Common myeloid progenitor, CD34-positive (primary cell): ENCODE results near the gene OLFM3.

Source experiments
- CTCF ChIA-PET: fragments of 350-600 bp; sonication (Branson Sonifier 250); formaldehyde crosslinking; loops from one replicate; lab custom pipeline; 2021; ENCODE audit warnings: antibody characterized with exemption; lab: Charles Lee
- POLR2A ChIA-PET: fragments of 350-600 bp; sonication (Branson Sonifier 250); formaldehyde crosslinking; loops from one replicate; lab custom pipeline; 2021; ENCODE audit warnings: antibody characterized with exemption; lab: Charles Lee
- DNase-seq, 3 donors: peaks; one replicate each; pipeline versions ENCODE4 v3.0.0 to v3.0.0-alpha.2; 2013
- H3K27ac ChIP-seq, 2 experiments: 1 replicate in 1 of 2; 2 replicates in 1 of 2; pipeline ENCODE4 v1.7.0; 2013; ENCODE audit warnings: inconsistent platforms in 2 of 2, low read length in 2 of 2, mild to moderate bottlenecking in 2 of 2, low read depth in 1 of 2, moderate library complexity in 1 of 2; ENCODE audit not compliant: severe bottlenecking in 2 of 2, insufficient read depth in 1 of 2, poor library complexity in 1 of 2
- H3K27me3 ChIP-seq, 5 experiments: replicated peaks in 2 of 5; 1 replicate in 3 of 5; 2 replicates in 2 of 5; pipeline versions ENCODE4 v1.6.1 to v1.7.0; 2013; ENCODE audit warnings: low read length in 4 of 5, mild to moderate bottlenecking in 2 of 5, moderate library complexity in 2 of 5, inconsistent platforms in 1 of 5; ENCODE audit not compliant: insufficient read depth in 5 of 5, control insufficient read depth in 4 of 5
- H3K36me3 ChIP-seq, 4 experiments: 1 replicate in 2 of 4; 2 replicates in 2 of 4; pipeline versions ENCODE4 v1.6.1 to v1.7.0; 2013; ENCODE audit warnings: low read length in 3 of 4, control low read depth in 1 of 4, mild to moderate bottlenecking in 1 of 4; ENCODE audit not compliant: control insufficient read depth in 4 of 4, insufficient read depth in 4 of 4
- H3K4me1 ChIP-seq, 4 experiments: 1 replicate in 3 of 4; 2 replicates in 1 of 4; pipeline versions ENCODE4 v1.6.1 to v1.7.1; 2013; ENCODE audit warnings: low read length in 3 of 4, mild to moderate bottlenecking in 3 of 4, control low read depth in 1 of 4, inconsistent platforms in 1 of 4, moderate library complexity in 1 of 4; ENCODE audit not compliant: control insufficient read depth in 4 of 4, insufficient read depth in 4 of 4; ENCODE audit errors: control extremely low read depth in 1 of 4
- H3K4me3 ChIP-seq, 7 experiments: 1 replicate in 4 of 7; 2 replicates in 3 of 7; pipeline versions ENCODE4 v1.5.1 to v1.7.0; 2013; ENCODE audit warnings: mild to moderate bottlenecking in 7 of 7, low read length in 6 of 7, moderate library complexity in 6 of 7, inconsistent platforms in 2 of 7, low read depth in 2 of 7, control low read depth in 1 of 7; ENCODE audit not compliant: insufficient read depth in 4 of 7, control insufficient read depth in 1 of 7; ENCODE audit errors: extremely low read depth in 1 of 7
- H3K9me3 ChIP-seq, 5 experiments: 1 replicate in 4 of 5; 2 replicates in 1 of 5; pipeline versions ENCODE4 v1.6.1 to v1.7.1; 2013; ENCODE audit warnings: low read length in 4 of 5, mild to moderate bottlenecking in 2 of 5, inconsistent platforms in 1 of 5, low read depth in 1 of 5, moderate library complexity in 1 of 5; ENCODE audit not compliant: control insufficient read depth in 4 of 5, insufficient read depth in 2 of 5; ENCODE audit errors: control extremely low read depth in 1 of 5
- WGBS: methylation state at CpG from one replicate; pipeline ENCODE4 v1.1.5; 2013; ENCODE audit not compliant: insufficient coverage; 5-methylcytosine and 5-hydroxymethylcytosine counted together

The OLFM3 gene

GRCh38 chr1:101907264-101907663 is 89.5 kb downstream of the OLFM3 start:
- Histone ChIP-seq H3K27ac (no peak overlapping the region), H3K27me3 (no peaks in the 10 kb centered on the region), H3K9me3 (no peaks in the 10 kb centered on the region), H3K4me3 (no peak overlapping the region), H3K4me1 (no peaks in the 10 kb centered on the region), H3K36me3 (no peaks in the 10 kb centered on the region)
- WGBS = no CpG with 5 or more reads among the region's 2 CpGs
- ChIA-PET POLR2A (no interaction called here), CTCF (no interaction called here)
- DNase-seq = no peak

GRCh38 chr1:101905283-101905835 is 91.4 kb downstream of the OLFM3 start:
- ChIA-PET POLR2A (no interaction called here), CTCF (no interaction called here)
- H3K27me3 ChIP-seq = no peaks in the 10 kb centered on the region
- no peak overlapping the region for H3K27ac ChIP-seq
- H3K4me3 ChIP-seq = no peak overlapping the region
- H3K36me3 ChIP-seq = no peaks in the 10 kb centered on the region
- no peaks in the 10 kb centered on the region for H3K4me1 ChIP-seq
- DNase-seq = no peak
- no peaks in the 10 kb centered on the region for H3K9me3 ChIP-seq
- WGBS = 95% methylated on average over 2 of the region's 2 CpGs

GRCh38 chr1:101902199-101902598 is 94.5 kb downstream of the OLFM3 start:
- Histone ChIP-seq H3K4me1 (no peaks in the 10 kb centered on the region), H3K9me3 (no peaks in the 10 kb centered on the region), H3K36me3 (no peaks in the 10 kb centered on the region), H3K27ac (no peak overlapping the region), H3K4me3 (no peak overlapping the region), H3K27me3 (no peaks in the 10 kb centered on the region)
- CTCF ChIA-PET = no interaction called here
- no CpG with 5 or more reads among the region's 1 CpG for WGBS
- DNase-seq = no peak
- POLR2A ChIA-PET = no interaction called here

GRCh38 chr1:101898137-101898536 is 98.6 kb downstream of the OLFM3 start:
- Histone ChIP-seq H3K27ac (no peak overlapping the region), H3K36me3 (no peaks in the 10 kb centered on the region), H3K27me3 (no peaks in the 10 kb centered on the region), H3K4me1 (no peaks in the 10 kb centered on the region), H3K9me3 (no peaks in the 10 kb centered on the region), H3K4me3 (no peak overlapping the region)
- no peak for DNase-seq
- POLR2A ChIA-PET = no interaction called here
- WGBS = 69% methylated on average over 2 of the region's 2 CpGs
- CTCF ChIA-PET = no interaction called here

- ChIA-PET POLR2A (no interaction called here), CTCF (no interaction called here)
- Histone ChIP-seq H3K4me1 (no peaks in the 10 kb centered on the region), H3K27ac (no peak overlapping the region), H3K9me3 (peaks cover 0 to 4% (median 1%) of the 10 kb centered on the region in 5 experiments), H3K36me3 (no peaks in the 10 kb centered on the region), H3K4me3 (no peak overlapping the region), H3K27me3 (no peaks in the 10 kb centered on the region)
- WGBS = 83% methylated on average over 1 of the region's 2 CpGs
- no peak for DNase-seq
These were observed 112.1 kb downstream of the OLFM3 start for GRCh38 chr1:101884621-101885020.

GRCh38 chr1:101875891-101876290 is 120.8 kb downstream of the OLFM3 start:
- no peak for DNase-seq
- H3K9me3 ChIP-seq = peaks cover 0 to 2% (median 0%) of the 10 kb centered on the region in 5 experiments
- no peak overlapping the region for H3K4me3 ChIP-seq
- no peak overlapping the region for H3K27ac ChIP-seq
- CTCF ChIA-PET = no interaction called here
- no peaks in the 10 kb centered on the region for H3K4me1 ChIP-seq
- H3K36me3 ChIP-seq = no peaks in the 10 kb centered on the region
- H3K27me3 ChIP-seq = no peaks in the 10 kb centered on the region
- POLR2A ChIA-PET = no interaction called here

- Histone ChIP-seq H3K4me3 (no peak overlapping the region), H3K36me3 (no peaks in the 10 kb centered on the region), H3K27me3 (no peaks in the 10 kb centered on the region), H3K4me1 (no peaks in the 10 kb centered on the region), H3K9me3 (peaks cover 0 to 2% (median 0%) of the 10 kb centered on the region in 5 experiments), H3K27ac (no peak overlapping the region)
- POLR2A ChIA-PET = no interaction called here
- no peak for DNase-seq
- CTCF ChIA-PET = no interaction called here
- WGBS = no CpG with 5 or more reads among the region's 1 CpG
These were observed 123.1 kb downstream of the OLFM3 start for GRCh38 chr1:101873672-101874071.
